ENCODE data around the gene SLC35D3.
A peak's percentile ranks its signal among the peaks of the same experiment; 100 is the strongest.
"Not testable (repeated sequence)": the region's sequence is repeated elsewhere in the genome, so short reads cannot be mapped to it uniquely, and the experiment has no call there.

SLC35D3 gene

GRCh38 chr6:136955123-136955522, 33.0 kb downstream of the SLC35D3 start:
- DNase-seq (ENCODE audit: extremely low spot score): no peak
- ChIA-PET CTCF (no interaction called here), POLR2A (no interaction called here)
- TF ChIP-seq HDGF (IDR thresholded peaks at IDR 0.05; ENCODE audit: borderline replicate concordance): no peak

GRCh38 chr6:136956590-136957544, 34.8 kb downstream of the SLC35D3 start:
- TF ChIP-seq BHLHE40 (IDR thresholded peaks at IDR 0.05; ENCODE audit: borderline replicate concordance) (no peak), TARDBP (IDR thresholded peaks at IDR 0.05) (no peak), HDGF (IDR thresholded peaks at IDR 0.05; ENCODE audit: borderline replicate concordance) (no peak), FOXK2 (IDR thresholded peaks at IDR 0.05) (no peak), SUZ12 (IDR thresholded peaks at IDR 0.05) (no peak), CTBP1 (IDR thresholded peaks at IDR 0.05; ENCODE audit: borderline replicate concordance) (no peak), FOXA1 (IDR thresholded peaks at IDR 0.05) (no peak), LEF1 (IDR thresholded peaks at IDR 0.05; ENCODE audit: borderline replicate concordance) (no peak), ELF4 (IDR thresholded peaks at IDR 0.05) (no peak), SP1 (IDR thresholded peaks at IDR 0.05) (no peak)
- peak; percentile 50 for DNase-seq (ENCODE audit: extremely low spot score)
- CTCF ChIA-PET: interaction anchor here (0.5 to 0.9 kb wide), 2 partner anchors 56 to 426 kb away, joined by 3 read pairs; no protein-coding TSS in a partner anchor
- POLR2A ChIA-PET: no interaction called here

GRCh38 chr6:136958168-136958567, 36.1 kb downstream of the SLC35D3 start:
- DNase-seq (ENCODE audit: extremely low spot score): no peak
- ChIA-PET CTCF (no interaction called here), POLR2A (no interaction called here)
- TF ChIP-seq LEF1 (IDR thresholded peaks at IDR 0.05; ENCODE audit: borderline replicate concordance) (no peak), FOXA1 (IDR thresholded peaks at IDR 0.05) (no peak), FOXK2 (IDR thresholded peaks at IDR 0.05) (no peak), BHLHE40 (IDR thresholded peaks at IDR 0.05; ENCODE audit: borderline replicate concordance) (no peak), PKNOX1 (IDR thresholded peaks at IDR 0.05) (no peak), ARNT (IDR thresholded peaks at IDR 0.05) (no peak), L3MBTL2 (conservative IDR thresholded peaks at IDR 0.05) (no peak)

GRCh38 chr6:136959471-136959891, 37.4 kb downstream of the SLC35D3 start:
- POLR2A ChIA-PET: interaction anchor here (0.8 kb wide), 1 partner anchor 12 kb away, joined by 3 read pairs; no protein-coding TSS in a partner anchor
- CTCF ChIA-PET: interaction anchor here (1.0 to 1.8 kb wide), 2 partner anchors 9 to 55 kb away, joined by 3 to 4 read pairs; no protein-coding TSS in a partner anchor
- no peak for DNase-seq (ENCODE audit: extremely low spot score)
- TF ChIP-seq L3MBTL2 (conservative IDR thresholded peaks at IDR 0.05) (0 out of 2 replicates have a peak, but pooled peaks have one; percentile 15), SUZ12 (IDR thresholded peaks at IDR 0.05) (no peak)

GRCh38 chr6:136959935-136960334, 37.8 kb downstream of the SLC35D3 start:
- DNase-seq (ENCODE audit: extremely low spot score); POLR2A ChIA-PET: not testable (repeated sequence)
- CTCF ChIA-PET: interaction anchor here (1.0 to 1.8 kb wide), 2 partner anchors 9 to 54 kb away, joined by 3 to 4 read pairs; no protein-coding TSS in a partner anchor

- TF ChIP-seq ARNT (IDR thresholded peaks at IDR 0.05) (no peak), ELF4 (IDR thresholded peaks at IDR 0.05) (no peak)
- CTCF ChIA-PET: no interaction called here
- POLR2A ChIA-PET: no interaction called here
- no peak for DNase-seq (ENCODE audit: extremely low spot score)
These were observed 38.7 kb downstream of the SLC35D3 start for GRCh38 chr6:136960781-136961180.

GRCh38 chr6:136961848-136962247, 39.7 kb downstream of the SLC35D3 start:
- TF ChIP-seq NFRKB (IDR thresholded peaks at IDR 0.05) (no peak), ZNF384 (IDR thresholded peaks at IDR 0.05) (no peak), SP1 (IDR thresholded peaks at IDR 0.05) (no peak), ELF4 (IDR thresholded peaks at IDR 0.05) (no peak), CTBP1 (IDR thresholded peaks at IDR 0.05; ENCODE audit: borderline replicate concordance) (no peak), SUZ12 (IDR thresholded peaks at IDR 0.05) (no peak), FOXM1 (IDR thresholded peaks at IDR 0.05; ENCODE audit: borderline replicate concordance) (no peak), ARNT (IDR thresholded peaks at IDR 0.05) (no peak), TARDBP (IDR thresholded peaks at IDR 0.05) (no peak)
- CTCF ChIA-PET: no interaction called here
- POLR2A ChIA-PET: no interaction called here
- DNase-seq (ENCODE audit: extremely low spot score): no peak

- no peak for TF ChIP-seq ELF4 (IDR thresholded peaks at IDR 0.05)
- no peak for TF ChIP-seq NFRKB (IDR thresholded peaks at IDR 0.05)
- TF ChIP-seq PKNOX1 (IDR thresholded peaks at IDR 0.05): no peak
- TF ChIP-seq L3MBTL2 (conservative IDR thresholded peaks at IDR 0.05): no peak
- ChIA-PET CTCF (no interaction called here), POLR2A (no interaction called here)
- DNase-seq (ENCODE audit: extremely low spot score): no peak
These were observed 40.6 kb downstream of the SLC35D3 start for GRCh38 chr6:136962661-136963060.
